ENCODE results near the gene TMEM266.

TMEM266 gene

GRCh38 chr15:76189106-76189505, 129.3 kb downstream of the TMEM266 start:
- no peak for DNase-seq

DNA sequence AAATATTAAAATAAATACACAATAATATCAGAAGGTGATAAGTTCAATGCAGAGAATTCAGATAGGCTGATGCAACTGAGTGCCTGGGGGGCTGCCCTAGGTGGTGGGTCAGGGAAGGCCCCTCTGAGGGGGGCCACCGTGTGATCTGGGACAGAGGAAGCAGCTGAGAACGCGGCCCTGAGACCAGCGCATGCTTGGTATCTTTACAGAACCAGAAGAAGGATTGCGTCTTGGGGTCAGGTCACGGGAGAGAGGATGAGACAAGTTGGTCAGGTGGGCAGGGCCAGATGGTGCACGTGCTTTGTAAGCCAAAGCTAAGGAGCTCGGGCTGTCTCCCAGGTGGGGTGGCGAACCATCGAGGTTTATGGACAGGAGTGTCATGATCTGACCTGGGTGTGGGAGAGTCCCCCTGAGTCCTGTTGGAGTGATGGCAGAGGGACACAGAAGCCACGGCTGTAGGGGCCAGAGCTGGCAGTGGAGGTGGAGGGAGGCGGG, 130.3 kb downstream of the TMEM266 start:
- no peak for DNase-seq

DNA sequence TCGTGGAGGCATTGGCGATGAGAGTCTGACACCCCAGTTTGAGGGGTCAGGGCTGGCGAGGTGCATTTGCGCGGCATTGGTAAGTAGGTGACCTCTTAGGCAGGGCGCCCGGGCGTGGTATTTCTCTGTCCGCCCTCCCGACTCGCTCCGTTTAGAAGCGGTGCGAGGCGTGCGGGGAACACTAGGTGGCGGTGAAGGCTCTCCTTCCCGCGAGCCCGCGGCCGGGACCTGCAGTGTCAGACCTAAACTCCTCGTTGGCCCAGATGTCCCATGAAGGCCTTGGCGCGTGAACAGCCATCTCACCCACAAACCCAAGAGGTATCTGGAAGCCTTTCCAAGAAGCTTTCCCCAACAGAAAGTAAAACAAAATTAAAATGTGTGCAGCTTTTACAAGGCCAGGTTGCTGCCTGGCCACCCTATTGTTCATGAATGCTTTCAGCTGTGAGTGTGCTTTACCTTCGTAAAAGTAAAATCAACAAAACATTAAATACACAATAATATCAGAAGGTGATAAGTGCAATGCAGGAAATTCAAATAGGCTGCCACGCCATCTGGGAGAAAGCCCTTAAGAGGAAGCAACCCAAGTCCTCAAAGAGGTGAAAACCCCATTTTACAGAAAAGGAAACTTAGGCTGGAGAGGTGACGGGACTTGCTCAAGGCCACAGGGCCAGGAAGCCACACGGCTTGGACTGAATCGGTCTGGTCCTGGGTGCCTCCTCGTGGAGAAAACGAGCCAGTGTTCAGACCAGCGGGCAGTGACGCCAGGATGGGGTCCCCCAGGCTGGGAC, 131.2 kb downstream of the TMEM266 start:
- peak; percentile 78 for DNase-seq

DNA sequence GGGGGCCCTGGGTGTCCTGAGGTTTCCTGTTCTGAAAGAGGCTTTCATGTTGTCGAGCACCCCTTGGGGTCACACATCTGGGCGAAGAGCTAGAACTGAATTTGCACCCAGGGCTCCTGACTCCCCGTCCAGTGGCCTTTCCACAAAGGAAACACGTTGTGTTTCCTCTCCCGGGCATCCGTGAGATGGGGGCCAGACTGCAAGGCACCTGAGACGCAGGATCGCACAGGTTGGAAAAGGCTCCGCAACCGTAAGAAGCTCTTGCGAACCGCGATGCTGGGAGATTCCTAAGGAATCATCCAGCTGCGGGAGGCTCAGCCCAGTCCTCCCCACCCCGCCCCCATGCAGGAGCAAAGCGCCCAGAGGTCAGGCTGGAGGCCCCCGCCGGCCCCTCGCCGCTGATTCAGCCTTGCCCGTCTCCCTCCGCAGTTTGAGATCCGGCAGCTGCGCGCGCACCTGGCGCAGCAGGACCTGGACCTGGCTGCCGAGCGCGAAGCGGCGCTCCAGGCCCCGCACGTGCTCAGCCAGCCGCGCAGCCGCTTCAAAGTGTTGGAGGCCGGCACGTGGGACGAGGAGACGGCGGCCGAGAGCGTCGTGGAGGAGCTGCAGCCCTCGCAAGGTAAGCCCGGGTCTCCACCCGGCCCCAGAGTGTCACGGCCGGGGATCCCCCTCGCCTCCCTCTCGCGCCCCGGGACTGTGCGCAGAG, 131.9 kb downstream of the TMEM266 start:
- no peak for DNase-seq

DNA sequence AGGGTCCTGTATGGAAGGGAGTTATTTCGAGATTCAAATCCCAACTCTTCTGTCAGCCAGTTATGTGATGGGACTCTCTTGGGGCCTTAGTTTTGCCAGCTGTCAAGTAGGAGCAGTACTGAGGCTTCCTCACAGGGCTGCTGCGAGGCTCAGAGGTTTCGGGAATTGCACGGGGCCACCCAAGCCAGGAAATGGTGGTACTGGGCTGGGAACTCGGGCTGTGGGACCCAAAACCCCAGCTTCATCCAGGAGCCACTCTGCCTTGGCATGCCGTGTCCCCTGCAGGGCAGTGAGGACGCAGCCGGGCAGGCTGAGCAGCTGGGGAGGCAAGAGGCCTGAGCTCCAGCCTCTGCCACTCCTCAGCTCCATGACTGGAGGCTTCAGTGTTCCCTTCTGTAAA, 132.9 kb downstream of the TMEM266 start:
- DNase-seq: no peak

GRCh38 chr15:76193934-76194333, 134.1 kb downstream of the TMEM266 start:
- DNase-seq: no peak

DNA sequence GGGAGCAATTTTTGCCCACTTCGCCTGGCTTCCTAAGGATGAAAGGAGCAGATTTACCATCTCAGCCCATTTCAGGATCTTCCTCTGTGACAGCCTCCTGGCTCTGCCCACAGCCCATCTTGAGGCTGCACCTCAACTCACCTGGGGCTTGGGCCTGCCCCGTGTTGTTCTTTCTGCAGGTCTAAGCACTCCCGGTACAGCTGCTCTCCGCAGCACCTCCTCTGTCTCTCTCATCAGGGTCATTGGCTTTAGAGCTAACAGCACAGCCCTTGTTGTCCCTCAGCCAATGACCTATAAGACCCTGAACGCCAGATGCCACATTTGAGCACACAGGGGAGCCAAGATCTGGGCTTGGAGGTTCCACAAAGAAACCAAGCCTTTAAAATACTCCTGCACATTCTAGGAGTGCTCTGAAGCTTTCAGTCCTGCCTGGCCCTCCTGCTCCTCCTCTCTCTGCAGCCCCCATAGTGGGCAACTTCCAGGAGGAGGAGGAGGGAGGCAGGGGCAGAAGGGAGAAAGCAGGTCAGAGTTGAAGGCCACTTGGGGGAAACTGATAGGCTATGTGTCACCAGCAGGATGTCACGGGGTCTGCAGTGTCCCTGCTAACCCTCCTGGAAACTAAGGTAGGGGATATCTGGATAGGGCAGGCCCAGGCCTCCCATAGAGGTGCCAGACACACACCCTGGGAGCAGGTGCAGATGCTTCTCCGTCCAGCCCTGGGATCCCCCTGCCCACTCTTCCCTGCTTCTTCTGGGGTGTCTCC, 135.9 kb downstream of the TMEM266 start:
- DNase-seq: no peak

DNA sequence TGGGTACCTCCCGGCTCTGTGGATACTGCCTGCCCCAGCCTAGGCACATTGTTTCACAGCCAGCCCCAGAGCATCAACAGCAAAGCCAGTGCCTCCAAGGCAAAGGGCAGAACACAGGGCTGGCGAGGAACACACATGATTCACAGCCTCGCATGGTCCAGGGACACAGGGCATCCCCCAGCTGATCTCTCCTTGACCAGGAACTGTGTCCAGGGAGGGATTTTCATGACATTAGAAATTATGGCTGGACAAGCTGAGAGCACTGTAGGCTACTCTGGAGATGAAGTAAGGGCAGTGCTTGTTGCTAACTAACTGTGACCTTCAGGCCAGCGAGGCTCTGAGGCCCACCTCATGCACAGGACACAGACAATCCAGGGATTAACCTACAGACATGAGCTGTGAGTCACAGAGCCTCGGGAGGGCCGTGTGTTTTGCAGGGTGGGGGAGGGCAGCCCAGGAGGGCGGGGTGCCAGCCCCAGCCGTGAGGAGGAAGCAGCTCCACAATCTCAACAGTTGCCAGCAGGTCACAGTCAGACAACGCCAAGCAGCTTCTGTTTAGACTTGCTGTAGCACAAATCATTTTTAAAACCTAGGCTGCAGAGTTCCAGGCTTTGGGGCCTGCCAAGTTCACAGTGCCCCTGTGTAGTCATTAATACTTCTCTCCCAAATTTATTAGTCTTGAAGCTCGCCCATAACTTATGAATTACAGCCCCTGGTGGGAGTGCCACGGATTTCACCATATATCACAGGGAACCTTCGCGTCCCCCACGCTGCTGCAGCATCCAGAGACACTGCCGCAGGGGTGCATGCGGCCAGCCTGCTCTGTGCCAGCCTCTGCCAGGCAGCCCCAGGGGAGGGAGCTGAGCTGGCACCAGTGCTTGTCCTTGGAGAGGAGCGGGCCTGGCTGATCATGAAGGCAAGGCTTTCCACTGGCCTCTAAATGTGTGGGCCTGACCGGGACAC, 136.8 kb downstream of the TMEM266 start:
- peak; percentile 73 for DNase-seq

GRCh38 chr15:76197703-76198455, 138.1 kb downstream of the TMEM266 start:
- DNase-seq: no peak

- DNase-seq: no peak
Measured at GRCh38 chr15:76198456-76199105, 138.8 kb downstream of the TMEM266 start.

GRCh38 chr15:76199106-76200082, 139.6 kb downstream of the TMEM266 start:
- no peak for DNase-seq

DNA sequence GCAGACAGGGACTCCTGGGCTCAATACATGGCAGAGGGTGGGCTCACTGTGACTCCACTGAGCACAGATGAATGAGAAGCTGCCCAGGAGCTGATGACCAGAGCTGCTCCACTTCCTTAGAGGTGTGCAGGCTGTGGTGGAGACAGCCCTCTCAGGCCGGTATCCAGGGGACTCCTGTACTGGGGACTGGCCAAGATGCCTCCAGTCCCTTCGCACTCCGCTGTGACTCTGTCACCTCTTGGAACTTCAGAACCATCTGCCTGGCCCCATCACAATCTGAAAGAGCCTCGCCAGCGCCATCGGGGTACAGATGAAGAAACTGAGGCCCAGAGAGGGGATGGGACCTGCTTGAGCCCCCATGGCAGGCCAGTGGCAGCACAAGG, 140.3 kb downstream of the TMEM266 start:
- no peak for DNase-seq

DNA sequence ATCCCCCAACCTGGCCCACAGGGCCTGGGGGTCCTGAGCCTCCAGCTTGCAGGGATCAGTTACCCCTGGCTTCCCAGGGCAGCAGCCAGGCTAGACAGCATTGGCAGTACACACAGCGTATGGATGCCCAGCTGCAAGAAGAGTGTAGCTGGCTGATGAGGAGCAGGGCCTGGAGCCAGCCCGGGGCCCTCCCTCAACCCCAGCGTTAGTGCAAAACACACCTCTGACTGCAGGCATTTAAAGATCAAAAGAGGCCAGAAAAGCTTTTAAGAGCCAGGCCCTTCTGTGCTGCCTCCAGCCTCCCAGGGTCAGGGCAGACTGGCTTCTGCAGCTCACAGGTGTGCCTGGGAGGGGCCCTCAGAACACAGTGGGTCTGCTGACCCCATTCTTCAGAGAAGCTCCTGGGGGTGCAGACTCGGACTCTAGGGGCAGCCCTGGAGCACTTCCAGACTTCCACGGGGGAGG, 140.9 kb downstream of the TMEM266 start:
- no peak for DNase-seq

- no peak for DNase-seq
Measured at GRCh38 chr15:76201536-76202255, 141.9 kb downstream of the TMEM266 start.

DNA sequence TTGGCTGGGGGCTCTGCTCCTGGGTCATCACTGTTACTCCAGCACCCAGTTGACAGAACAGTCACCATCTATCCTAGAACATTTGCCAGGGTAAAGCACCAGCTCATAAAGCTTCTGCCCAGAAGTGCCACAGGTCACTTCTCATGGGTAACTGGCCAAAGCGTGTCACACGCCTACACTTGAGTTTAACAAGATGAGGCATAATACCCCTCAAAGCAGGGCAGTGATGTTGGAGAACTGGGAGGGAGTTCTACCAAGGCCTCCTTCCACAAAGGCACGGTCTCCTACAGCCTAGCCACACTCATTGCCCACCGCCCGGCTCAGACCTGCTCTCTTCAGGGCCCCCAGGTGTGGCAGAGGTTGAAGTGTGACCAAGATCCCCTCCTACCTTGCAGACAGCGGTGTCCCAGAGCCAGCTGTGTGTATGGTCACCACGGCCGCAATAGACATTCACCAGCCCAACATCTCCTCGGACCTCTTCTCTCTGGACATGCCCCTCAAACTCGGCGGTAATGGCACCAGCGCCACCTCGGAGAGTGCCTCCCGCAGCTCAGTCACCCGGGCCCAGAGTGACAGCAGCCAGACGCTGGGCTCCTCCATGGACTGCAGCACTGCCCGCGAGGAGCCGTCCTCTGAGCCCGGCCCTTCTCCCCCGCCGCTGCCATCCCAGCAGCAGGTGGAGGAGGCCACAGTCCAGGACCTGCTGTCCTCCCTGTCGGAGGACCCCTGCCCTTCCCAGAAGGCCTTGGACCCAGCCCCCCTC, 143.7 kb downstream of the TMEM266 start:
- no peak for DNase-seq

- DNase-seq: no peak
Measured at GRCh38 chr15:76204109-76204845, 144.5 kb downstream of the TMEM266 start.

DNA sequence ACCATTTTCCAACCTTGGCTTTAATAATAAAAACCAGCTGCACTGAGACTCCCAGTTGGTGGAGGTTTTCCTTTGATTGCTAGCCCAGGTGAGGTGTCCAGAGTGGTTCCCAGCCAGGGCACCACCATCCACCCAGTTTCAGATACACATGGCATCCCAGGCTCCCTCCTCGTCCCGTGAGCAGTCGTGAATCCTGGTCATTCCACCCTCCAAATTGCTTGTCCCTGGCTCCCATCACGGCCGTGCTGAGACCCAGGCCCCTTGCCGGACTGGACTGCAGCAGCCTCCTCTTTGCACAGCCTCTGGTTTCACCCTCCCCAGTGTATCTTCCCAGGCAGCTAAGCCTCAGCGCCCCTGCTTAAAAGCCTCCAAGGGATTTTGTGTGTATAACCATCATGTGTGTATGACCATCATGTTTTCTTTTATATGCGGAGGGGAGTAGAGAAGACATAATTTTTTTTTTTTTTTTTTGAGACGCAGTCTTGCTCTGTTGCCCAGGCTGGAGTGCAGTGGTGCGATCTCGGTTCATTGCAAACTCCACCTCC, 145.2 kb downstream of the TMEM266 start:
- DNase-seq: no peak

Data from left hindlimb (tissue), 1 donor.